ENCODE results near the gene RASSF5.

RASSF5 gene

GRCh38 chr1:206502403-206502802, 4.9 kb upstream of the RASSF5 start:
- H3K4me3 ChIP-seq (replicated peaks in 1 of 2; ENCODE audit: low read depth in 2 of 2, low read length in 2 of 2) = no peak overlapping the region
- no peak for DNase-seq (ENCODE audit: low read depth in 2 of 2)
- no peak for TF ChIP-seq CTCF (IDR thresholded peaks at IDR 0.05; ENCODE audit: low read depth, low read length)

DNA sequence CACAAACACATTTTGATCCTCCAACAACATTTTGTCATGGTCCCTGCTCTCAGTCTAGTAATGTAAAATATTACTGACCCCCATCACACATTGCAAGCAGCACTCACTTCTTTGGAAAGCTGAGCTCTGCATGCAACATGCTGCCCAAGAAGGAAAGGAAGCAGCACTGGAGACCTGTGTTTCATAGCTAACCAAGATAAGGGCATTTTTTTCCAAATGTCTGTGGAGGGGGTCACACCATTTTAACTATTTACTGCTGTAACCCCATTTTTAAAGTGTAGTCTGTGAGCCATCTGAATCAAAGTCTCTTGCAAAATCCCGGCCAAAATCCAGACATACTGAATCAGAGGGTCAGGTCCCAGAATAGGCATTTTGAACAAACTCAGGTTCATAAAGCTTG, 4.5 kb upstream of the RASSF5 start:
- H3K4me3 ChIP-seq (replicated peaks in 1 of 2; ENCODE audit: low read depth in 2 of 2, low read length in 2 of 2) = no peak overlapping the region
- no peak for TF ChIP-seq CTCF (IDR thresholded peaks at IDR 0.05; ENCODE audit: low read depth, low read length)
- DNase-seq (ENCODE audit: low read depth in 2 of 2) = peak in 1 of 2 donors; percentile 33

DNA sequence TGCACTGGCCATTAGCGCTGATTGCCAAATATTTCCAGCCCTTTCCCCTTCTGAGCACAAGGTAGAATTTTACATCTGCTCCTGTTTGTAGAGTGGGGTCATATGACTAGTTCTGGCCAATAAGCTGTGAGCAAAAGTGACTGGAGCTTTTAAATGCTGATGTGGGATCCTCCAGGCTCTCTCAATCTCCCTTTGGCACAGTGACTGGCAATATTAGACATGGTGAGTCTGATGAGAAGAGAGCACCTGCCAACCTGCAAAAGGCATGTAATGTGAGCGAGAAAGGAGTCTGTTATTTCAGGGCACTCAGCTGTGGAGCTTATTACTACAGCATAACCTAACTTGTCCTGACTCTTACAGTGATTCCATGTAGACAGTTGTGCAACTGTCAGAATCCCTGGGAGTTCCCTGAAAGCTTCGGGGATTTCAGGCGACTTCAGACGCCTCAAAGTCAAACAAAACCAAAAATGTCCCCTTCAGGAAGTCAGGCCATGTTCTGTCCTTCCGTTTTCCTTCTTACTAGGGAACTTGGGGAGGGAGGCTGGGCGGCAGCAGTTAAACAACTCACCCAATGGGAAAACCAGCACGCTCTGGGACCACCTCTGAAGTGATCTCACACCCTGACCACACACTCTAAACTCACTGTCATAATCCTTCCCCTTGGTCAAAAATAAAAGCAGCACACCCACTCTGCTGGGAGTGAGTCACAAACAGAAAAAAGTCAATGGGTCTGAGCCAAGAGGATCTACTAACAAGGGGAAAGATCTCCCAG, 3.6 kb upstream of the RASSF5 start:
- DNase-seq (ENCODE audit: low read depth in 2 of 2) = peak; percentile 94 to 99
- TF ChIP-seq CTCF (IDR thresholded peaks at IDR 0.05; ENCODE audit: low read depth, low read length) = no peak
- no peak overlapping the region for H3K4me3 ChIP-seq (replicated peaks in 1 of 2; ENCODE audit: low read depth in 2 of 2, low read length in 2 of 2)

- H3K4me3 ChIP-seq (replicated peaks in 1 of 2; ENCODE audit: low read depth in 2 of 2, low read length in 2 of 2) = no peak overlapping the region
- no peak for TF ChIP-seq CTCF (IDR thresholded peaks at IDR 0.05; ENCODE audit: low read depth, low read length)
- DNase-seq (ENCODE audit: low read depth in 2 of 2) = no peak
Measured at GRCh38 chr1:206504363-206504713, 3.0 kb upstream of the RASSF5 start.

DNA sequence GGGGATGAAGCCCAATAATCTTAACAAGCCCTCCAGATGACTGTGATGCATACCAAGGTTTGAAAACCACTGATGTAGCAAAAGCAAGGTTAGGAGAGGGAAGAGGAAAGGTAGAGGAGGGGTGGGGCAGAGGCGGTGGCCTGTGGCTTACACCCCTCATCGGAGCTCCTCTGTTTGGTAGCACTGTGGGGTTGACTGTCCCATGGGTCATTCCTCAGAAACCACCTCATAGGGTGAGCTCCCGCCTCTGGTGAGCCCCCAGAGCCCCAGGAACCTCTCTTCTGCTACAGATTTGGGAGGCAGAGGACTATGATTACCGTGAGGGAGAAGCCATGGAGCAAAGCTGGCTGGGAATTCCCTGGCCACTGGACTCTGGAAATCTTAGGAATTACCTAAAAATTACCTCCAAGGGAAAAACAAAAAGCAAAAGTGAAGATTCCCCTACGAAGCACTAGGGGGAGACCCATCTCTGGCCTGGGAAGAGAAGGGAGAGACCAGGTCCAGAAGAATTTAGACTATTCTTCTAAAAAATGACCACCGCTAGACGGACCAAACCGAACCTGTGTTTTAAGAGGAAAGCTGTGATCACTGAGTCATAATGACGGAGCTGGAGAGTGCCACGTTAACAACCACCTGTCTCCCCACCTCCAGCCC, 1.5 kb upstream of the RASSF5 start:
- TF ChIP-seq CTCF (IDR thresholded peaks at IDR 0.05; ENCODE audit: low read depth, low read length) = peak; percentile 76
- DNase-seq (ENCODE audit: low read depth in 2 of 2) = peak; percentile 58 to 67
- no peak overlapping the region for H3K4me3 ChIP-seq (replicated peaks in 1 of 2; ENCODE audit: low read depth in 2 of 2, low read length in 2 of 2)

DNA sequence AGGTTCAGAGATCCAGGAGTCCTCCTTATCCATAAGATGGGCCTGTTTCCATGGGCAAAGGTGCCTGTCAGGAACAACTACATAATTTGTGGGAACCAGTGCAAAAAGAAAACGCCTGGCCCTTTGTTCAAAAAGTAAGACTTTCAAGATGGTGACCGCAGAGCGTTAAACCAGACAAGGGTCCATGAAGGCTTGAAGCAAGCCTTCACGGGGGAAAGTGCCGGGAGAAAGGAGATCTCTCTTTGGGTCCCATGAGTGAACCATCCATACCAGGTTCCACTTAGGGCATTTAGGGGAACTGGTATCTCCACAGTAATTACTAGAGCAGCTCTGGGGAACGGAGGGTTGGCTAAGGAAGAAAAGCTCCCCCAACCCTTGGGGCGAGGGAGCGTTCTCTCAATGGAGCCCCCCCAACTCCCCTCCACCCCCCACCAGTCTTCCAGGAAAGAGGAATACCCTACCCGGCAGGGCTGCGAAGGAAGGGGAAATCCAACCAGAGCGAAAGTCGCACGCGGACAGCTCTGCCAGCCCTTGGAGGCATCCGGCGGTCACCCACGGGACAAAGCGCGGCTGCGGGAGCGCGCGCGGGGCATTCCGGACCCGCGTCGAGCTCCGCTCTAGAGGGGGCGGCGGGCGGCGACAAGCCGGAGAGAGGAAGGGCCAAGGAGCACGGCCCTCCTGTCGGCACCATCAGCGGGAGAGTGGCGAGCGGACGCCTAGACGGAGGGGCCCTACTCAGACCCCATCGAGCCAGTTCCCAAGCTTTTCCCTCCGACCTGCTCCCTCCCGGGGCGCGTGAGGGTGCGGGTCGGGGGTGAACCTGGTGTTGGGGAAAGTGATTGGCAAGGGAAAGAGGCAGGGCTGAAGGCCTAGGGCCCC, 687 bp upstream of the RASSF5 start:
- no peak for TF ChIP-seq CTCF (IDR thresholded peaks at IDR 0.05; ENCODE audit: low read depth, low read length)
- DNase-seq (ENCODE audit: low read depth in 2 of 2) = no peak
- H3K4me3 ChIP-seq (replicated peaks in 1 of 2; ENCODE audit: low read depth in 2 of 2, low read length in 2 of 2) = peak overlapping the region; percentile 50 to 55
